HG03066 (cell line): ENCODE results near the gene BEND3.
"Not testable (repeated sequence)": the region's sequence is repeated elsewhere in the genome, so short reads cannot be mapped to it uniquely, and the experiment has no call there.

Experiments used
- ATAC-seq: cut with Tn5 transposase; IDR thresholded peaks from one replicate; pipeline ENCODE4 v1.9.1; 2021; ENCODE audit warnings: low read depth; ENCODE audit not compliant: unreplicated experiment

Gene BEND3

DNA sequence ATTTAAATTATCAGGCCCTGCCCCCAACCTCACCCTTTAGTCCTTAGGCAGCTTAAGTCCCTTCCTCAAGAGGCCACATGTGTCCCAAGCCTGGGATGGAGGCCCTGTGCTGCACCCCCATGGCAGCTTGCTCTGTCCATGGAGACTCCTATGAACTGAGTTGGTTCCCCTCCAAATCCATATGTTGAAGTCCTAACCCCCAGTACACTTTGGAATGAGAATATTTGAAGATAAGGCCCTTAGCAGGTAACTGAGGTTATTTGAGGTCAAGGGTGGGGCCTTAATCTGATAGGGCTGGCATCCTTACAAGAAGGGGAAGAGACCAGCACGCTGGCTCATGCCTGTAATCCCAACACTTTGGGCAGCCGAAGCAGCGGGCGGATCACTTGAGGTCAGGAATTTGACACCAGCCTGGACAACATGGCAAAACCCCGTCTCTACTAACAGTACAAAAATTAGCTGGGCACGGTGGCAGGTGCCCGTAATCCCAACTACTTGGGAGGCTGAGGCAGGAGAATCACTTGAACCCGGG is 6.7 kb upstream of the BEND3 start:
- no peak for ATAC-seq

DNA sequence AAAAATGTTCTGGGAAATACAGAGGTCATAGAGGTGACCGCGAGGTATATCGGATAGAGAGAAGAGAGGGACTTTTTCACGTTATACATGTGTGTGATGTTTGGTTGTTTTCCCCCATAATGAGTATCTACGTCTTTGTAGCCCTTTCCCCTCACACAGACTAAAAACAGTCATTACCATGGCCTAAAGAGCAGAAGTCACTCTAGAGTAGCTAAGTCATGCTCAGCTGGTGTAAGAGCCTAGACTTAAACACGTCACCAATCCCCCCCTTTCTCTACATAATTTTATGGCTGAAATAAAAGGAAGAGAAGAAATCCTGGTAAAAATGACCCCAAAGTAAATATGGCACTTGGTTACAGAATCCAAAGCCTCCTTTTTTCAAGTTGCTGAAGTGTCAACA is 6.0 kb upstream of the BEND3 start:
- ATAC-seq = no peak

GRCh38 chr6:107120404-107120803 is 5.1 kb upstream of the BEND3 start:
- ATAC-seq = no peak

DNA sequence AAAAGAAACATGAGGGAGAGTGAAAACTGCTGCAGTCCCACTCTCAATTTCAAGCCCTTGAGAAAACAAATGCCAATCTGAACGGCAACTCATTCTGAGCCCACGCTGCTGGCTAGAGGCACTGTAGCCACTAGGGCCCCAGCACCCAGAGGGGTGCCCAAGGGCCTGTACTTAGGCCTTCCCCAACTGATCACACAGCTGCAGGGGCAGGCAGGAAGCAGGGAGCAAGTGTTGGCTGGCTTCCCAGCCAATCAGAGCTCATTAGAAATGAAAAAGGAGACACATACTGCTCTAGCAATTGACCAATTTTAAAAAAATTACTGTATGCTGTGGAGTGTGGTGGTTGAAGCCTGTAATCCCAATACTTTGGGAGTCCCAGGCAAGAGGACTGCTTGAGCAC is 3.7 kb upstream of the BEND3 start:
- ATAC-seq = no peak

GRCh38 chr6:107118540-107118939 is 3.2 kb upstream of the BEND3 start:
- not testable (repeated sequence) for ATAC-seq

DNA sequence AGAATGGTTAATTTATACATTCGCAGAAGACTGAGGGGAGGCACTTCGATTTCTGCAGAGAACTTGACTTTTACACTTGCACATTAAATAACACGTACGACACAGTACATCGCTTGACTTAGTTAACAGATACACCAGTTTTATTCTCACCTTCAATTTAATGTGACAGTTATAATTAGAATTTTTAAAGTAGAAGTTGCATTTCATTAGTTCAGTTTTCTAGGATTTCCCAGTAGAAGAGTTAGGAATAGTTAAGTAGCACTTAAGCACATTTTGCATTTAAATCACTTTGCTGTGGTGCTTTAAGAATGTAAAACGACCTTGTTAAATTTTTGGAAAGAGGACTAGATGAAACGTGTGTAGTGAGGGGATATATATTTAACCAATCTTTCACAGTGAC is 1.6 kb upstream of the BEND3 start:
- no peak for ATAC-seq

- no peak for ATAC-seq
These were observed 1.1 kb upstream of the BEND3 start for GRCh38 chr6:107116328-107116892.

DNA sequence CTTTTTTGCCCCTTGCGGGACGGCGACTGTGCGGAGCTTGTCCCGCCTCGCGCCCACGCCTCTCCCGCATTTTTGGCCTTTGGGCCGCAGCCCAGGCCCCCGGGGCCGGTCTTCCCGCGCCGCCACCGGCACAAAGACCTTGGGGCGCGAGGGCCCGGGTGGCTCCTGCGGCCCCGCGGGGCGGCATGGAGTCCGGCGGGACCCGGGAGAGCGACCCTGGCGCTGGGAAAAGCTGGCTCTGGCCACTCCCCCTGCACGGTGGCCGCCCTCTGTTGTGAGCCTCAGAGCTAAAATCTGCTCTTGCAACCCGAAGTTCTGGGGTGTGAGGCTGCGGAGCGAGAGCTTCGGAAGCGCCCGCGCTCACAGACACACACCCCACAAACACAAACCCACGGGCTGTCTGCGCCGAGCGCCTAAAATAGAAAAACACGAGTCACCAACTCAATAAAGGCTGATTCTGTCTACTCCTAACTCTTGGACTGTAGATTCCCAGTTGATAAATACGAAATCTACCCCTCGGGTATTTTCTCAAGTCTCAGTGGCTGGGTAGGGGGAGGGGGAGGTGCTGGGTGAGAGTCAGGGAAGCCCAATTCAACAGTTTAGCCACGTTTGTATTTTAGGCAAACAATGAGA is 496 bp upstream of the BEND3 start:
- ATAC-seq = no peak

DNA sequence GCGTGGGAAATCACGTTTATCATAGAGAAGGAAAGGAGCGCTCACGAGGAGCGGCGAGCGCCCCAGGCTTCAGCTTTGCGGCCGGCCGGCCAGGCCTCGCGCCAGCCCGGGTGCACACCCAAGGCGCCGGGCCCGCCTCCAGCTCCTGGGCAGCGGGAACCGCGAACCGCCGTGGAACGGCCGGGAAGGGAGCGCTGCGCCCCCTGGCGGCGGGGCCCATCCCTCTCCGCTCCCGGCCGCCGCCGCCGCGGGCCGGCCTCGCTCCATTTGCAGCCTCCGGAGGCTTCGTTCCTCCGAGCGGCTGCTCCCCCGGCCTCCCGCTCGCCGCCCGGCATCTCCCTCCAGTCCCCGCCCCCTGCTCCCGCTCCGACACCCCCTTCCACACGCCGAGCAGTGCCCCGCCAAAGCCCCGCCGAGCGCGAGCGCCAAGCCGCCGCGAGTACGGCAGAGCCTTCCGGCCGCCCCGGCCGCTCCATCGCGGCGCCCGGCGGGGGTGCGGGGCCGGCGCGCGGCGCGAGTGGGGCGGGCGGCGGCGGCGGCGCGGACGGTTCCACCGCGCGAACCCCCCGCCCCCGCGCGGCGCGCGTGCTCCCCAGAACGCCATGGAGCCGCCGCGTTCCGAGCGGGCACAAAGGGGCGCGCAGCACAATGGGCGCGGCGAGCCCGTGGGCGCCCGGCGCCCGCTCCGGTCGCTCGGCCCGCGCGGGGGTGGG is 946 bp downstream of the BEND3 start:
- peak; percentile 57 for ATAC-seq

- ATAC-seq = no peak
These were observed 5.1 kb downstream of the BEND3 start for GRCh38 chr6:107110200-107110599.

- no peak for ATAC-seq
These were observed 7.0 kb downstream of the BEND3 start for GRCh38 chr6:107108201-107108890.

GRCh38 chr6:107107791-107108190 is 7.5 kb downstream of the BEND3 start:
- no peak for ATAC-seq

- no peak for ATAC-seq
These were observed 9.2 kb downstream of the BEND3 start for GRCh38 chr6:107106165-107106564.

GRCh38 chr6:107105511-107106116 is 9.7 kb downstream of the BEND3 start:
- ATAC-seq = no peak

DNA sequence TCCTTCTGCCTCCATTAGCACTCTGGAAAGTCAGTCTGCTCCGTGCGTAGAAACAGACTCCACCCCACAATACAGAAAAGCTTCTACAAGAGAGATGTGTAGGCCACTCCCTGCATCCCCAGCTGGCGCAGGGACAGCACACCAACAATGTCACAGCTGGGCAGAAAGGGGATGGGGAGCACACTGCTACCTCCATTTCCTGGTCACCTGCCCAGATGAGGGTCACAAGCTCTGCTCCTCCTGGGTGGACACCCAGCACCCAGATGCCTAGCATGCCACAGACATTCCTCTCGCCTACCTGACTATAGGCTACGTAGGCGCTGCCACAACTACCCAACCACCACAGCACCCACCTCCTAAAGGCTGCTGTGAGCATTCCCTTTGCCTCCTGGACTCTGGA is 12.2 kb downstream of the BEND3 start:
- ATAC-seq = no peak

DNA sequence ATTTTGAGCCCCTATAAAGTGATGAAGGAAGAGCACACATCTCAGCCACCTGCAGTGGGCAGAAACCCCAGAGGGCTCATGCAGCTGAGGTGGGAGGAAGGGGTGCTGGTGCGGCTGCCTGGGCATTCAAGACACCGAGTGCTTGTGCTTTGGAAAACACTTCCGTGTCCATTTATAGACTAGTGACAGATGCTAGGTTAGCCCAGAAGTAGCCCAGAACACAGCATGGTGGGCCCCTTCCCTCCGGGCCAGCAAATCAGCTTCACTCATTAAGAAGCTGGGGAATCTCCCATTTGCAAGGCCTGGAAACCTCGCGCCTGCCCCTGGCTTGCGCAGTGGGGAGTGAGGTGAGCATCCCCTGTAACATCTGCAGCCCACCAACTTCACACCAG is 12.9 kb downstream of the BEND3 start:
- ATAC-seq = no peak

DNA sequence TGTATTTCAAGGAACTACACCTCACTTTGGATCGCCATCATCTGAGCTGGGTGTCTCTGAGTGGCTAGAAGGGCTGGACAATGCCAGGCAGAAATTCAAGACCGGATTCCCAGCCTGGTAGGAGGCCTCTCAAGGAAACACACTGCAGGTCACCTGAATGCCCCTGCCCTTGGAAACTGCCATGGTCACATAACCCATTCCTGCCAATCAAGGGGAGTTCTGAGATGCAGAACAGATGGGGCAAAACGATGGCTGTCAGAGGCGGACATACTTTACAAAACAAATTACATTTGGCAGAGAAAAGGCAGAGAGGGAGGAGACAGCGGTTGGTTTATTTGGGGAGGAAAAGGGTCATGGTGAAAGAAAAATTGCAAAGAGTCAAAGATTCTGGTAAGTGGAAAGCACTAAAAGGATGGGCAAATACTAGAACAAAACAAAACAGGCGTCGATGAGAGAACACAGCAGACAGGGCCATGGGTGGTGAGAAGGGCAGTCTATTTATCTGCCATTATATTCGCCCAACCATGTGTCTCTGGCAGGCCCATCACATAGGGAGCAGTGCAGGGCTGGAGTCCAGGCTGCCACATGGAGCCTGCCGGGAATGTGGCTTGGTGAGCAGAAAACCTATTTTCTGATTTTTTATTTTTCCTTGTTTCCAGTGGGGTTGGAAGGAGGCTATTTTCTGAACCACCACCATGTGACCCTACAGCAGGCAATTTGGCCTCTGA is 13.5 kb downstream of the BEND3 start:
- ATAC-seq = no peak

- ATAC-seq = no peak
These were observed 14.1 kb downstream of the BEND3 start for GRCh38 chr6:107101211-107101610.

DNA sequence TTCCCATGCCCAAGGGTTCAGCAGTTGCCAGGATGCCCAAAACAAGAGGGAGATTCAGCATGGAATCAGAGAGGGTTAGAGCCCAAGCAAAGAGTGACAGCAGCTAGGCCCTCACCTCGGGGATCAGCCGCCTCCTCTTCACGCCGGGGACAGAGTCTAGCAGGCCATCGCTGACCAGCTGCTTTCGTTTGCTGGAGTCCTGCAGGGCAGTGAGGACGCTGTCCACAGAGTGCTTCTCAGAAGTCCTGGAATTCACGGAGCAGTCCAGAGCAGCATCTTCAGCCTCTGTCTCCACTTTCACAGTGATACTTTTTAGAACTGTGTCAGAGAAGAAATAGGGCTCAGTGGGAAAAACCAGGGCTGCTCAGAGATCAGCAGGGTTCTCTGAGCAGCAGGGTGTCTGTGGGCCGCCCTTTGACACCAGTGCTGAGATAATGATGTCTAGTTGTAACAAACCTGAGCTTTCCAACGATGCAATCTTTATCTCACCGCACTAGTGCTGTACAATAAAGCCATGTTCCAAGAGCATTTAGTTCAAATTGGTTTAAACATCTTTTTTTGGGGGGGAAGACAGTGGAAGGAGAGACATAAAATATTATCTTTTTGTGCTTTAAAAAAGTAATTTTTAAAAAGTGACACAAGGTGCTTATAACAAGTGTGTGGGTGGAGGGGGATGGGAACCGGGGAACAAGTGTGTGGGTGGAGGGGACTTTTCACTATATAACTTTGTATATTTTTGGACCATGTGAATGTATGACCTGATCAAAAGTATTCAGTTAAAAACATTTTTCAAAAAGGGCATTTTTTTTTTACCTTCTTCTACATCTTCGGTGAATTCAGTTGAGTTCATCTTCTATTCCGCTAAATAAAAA is 16.6 kb downstream of the BEND3 start:
- no peak for ATAC-seq
